Hematopoietic multipotent progenitor cell (in vitro differentiated cells): ENCODE data around the gene PRELID1. TPM values are rescaled to one million over a fixed set of nuclear protein-coding genes. Genes with fewer than 3 reads are reported as not detected.

Experiments
- DNase-seq, 3 donors: peaks; one replicate each; pipeline ENCODE4 v3.0.0-alpha.2; 2011 to 2015; ENCODE audit warnings: low read depth in 2 of 3, low spot score in 2 of 3
- total RNA-seq: library from RNA; depleted of rRNA; stranded (reverse); fragments of >200 nt; gene quantifications from one replicate; pipeline ENCODE4 v1.2.3, GENCODE V29; 2012

PRELID1 gene
- total RNA-seq, 1 donor: 105 TPM

GRCh38 chr5:177355162-177355867 lies 51.7 kb downstream of the PRELID1 start:
- no peak for DNase-seq

GRCh38 chr5:177355868-177356168 lies 52.2 kb downstream of the PRELID1 start:
- no peak for DNase-seq

Other genes with a start within 250 kb of the PRELID1 start
- 0.54 TPM for gene FGFR4, start 216.9 kb upstream of the PRELID1 start, total RNA-seq
- 32.9 TPM for gene NSD1, start 170.0 kb upstream of the PRELID1 start, total RNA-seq
- 32.6 TPM for gene RAB24, start 80 bp upstream of the PRELID1 start, total RNA-seq
- 11.0 TPM for gene MXD3, start 8.1 kb downstream of the PRELID1 start, total RNA-seq
- gene LMAN2, start 47.9 kb downstream of the PRELID1 start, total RNA-seq: 423 TPM
- 46.0 TPM for gene RGS14, start 54.1 kb downstream of the PRELID1 start, total RNA-seq
- under 0.01 TPM for gene SLC34A1, start 80.6 kb downstream of the PRELID1 start, total RNA-seq
- gene PFN3, start 96.9 kb downstream of the PRELID1 start, total RNA-seq: not detected
- 3.2 TPM for gene F12, start 105.8 kb downstream of the PRELID1 start, total RNA-seq
- gene GRK6, start 122.9 kb downstream of the PRELID1 start, total RNA-seq: 98.0 TPM
- 30.7 TPM for gene PRR7, start 143.0 kb downstream of the PRELID1 start, total RNA-seq
- gene DBN1, start 169.8 kb downstream of the PRELID1 start, total RNA-seq: 28.5 TPM
- gene PDLIM7, start 193.8 kb downstream of the PRELID1 start, total RNA-seq: 21.3 TPM
- gene DOK3, start 206.0 kb downstream of the PRELID1 start, total RNA-seq: 57.1 TPM
- gene DDX41, start 213.2 kb downstream of the PRELID1 start, total RNA-seq: 166 TPM